Measurements from ENCODE around the gene ZFP28. TPM values are rescaled to one million over a fixed set of nuclear protein-coding genes. Genes with fewer than 3 reads are reported as not detected.

ZFP28 gene
- total RNA-seq, 1 experiment from 2014 or later: 4.6 TPM

- no peak overlapping the region for H3K27ac Mint-ChIP-seq
- peaks cover 76% of the 10 kb centered on the region for H3K9me3 Mint-ChIP-seq
- no peak overlapping the region for H3K4me3 Mint-ChIP-seq
- H3K4me1 Mint-ChIP-seq: peaks cover 4% of the 10 kb centered on the region
- H3K27me3 Mint-ChIP-seq (ENCODE audit: low read depth): peaks cover 5% of the 10 kb centered on the region
- peaks cover 86% of the 10 kb centered on the region for H3K36me3 Mint-ChIP-seq
- ChIA-PET POLR2A (no interaction called here), CTCF (no interaction called here)
- TF ChIP-seq SMAD4 (CRISPR knock-in tag; IDR thresholded peaks at IDR 0.05): no peak
- DNase-seq (ENCODE audit: low spot score) (no peak), ATAC-seq (no peak)
Observed at GRCh38 chr19:56572589-56572988, 33.8 kb downstream of the ZFP28 start.

GRCh38 chr19:56573914-56574313 lies 35.2 kb downstream of the ZFP28 start:
- ChIA-PET POLR2A (no interaction called here), CTCF (no interaction called here)
- Mint-ChIP-seq H3K4me3 (no peak overlapping the region), H3K27me3 (ENCODE audit: low read depth) (peaks cover 5% of the 10 kb centered on the region), H3K4me1 (no peaks in the 10 kb centered on the region), H3K36me3 (peaks cover 91% of the 10 kb centered on the region), H3K9me3 (peaks cover 85% of the 10 kb centered on the region), H3K27ac (no peak overlapping the region)
- DNase-seq (ENCODE audit: low spot score): no peak
- no peak for ATAC-seq
- no peak for TF ChIP-seq SMAD4 (CRISPR knock-in tag; IDR thresholded peaks at IDR 0.05)
- TF ChIP-seq AR (CRISPR knock-in tag; IDR thresholded peaks at IDR 0.05): no peak
- TF ChIP-seq NR1H2 (CRISPR knock-in tag; IDR thresholded peaks at IDR 0.05): no peak
- no peak for TF ChIP-seq FOXP1 (CRISPR knock-in tag; IDR thresholded peaks at IDR 0.05; ENCODE audit: borderline replicate concordance)
- no peak for TF ChIP-seq ZNF219 (CRISPR knock-in tag; IDR thresholded peaks at IDR 0.05; ENCODE audit: borderline replicate concordance)
- no peak for TF ChIP-seq NFATC4 (CRISPR knock-in tag; IDR thresholded peaks at IDR 0.05)
- TF ChIP-seq JUN (CRISPR knock-in tag; IDR thresholded peaks at IDR 0.05): no peak
- no peak for TF ChIP-seq USF1 (CRISPR knock-in tag; IDR thresholded peaks at IDR 0.05)
- no peak for TF ChIP-seq NR3C1 (CRISPR knock-in tag; conservative IDR thresholded peaks at IDR 0.05; ENCODE audit: low read depth)
- TF ChIP-seq CDX4 (CRISPR knock-in tag; IDR thresholded peaks at IDR 0.05; ENCODE audit: borderline replicate concordance): no peak
- no peak for TF ChIP-seq MAX (CRISPR knock-in tag; IDR thresholded peaks at IDR 0.05)
- TF ChIP-seq FOXK1 (CRISPR knock-in tag; IDR thresholded peaks at IDR 0.05): no peak
- TF ChIP-seq GRHL2 (CRISPR knock-in tag; IDR thresholded peaks at IDR 0.05; ENCODE audit: insufficient replicate concordance, severe bottlenecking): no peak
- TF ChIP-seq OVOL2 (CRISPR knock-in tag; IDR thresholded peaks at IDR 0.05; ENCODE audit: borderline replicate concordance): no peak

- ChIA-PET CTCF (no interaction called here), POLR2A (no interaction called here)
- no peak overlapping the region for H3K27ac Mint-ChIP-seq
- no peaks in the 10 kb centered on the region for H3K4me1 Mint-ChIP-seq
- H3K9me3 Mint-ChIP-seq: peaks cover 92% of the 10 kb centered on the region
- ATAC-seq: no peak
- peaks cover 7% of the 10 kb centered on the region for H3K27me3 Mint-ChIP-seq (ENCODE audit: low read depth)
- no peak for DNase-seq (ENCODE audit: low spot score)
- H3K36me3 Mint-ChIP-seq: peaks cover 91% of the 10 kb centered on the region
- H3K4me3 Mint-ChIP-seq: no peak overlapping the region
- TF ChIP-seq ATF3 (CRISPR knock-in tag; conservative IDR thresholded peaks at IDR 0.05) (no peak), KAT7 (CRISPR knock-in tag; IDR thresholded peaks at IDR 0.05; ENCODE audit: borderline replicate concordance) (no peak), NR1H2 (CRISPR knock-in tag; IDR thresholded peaks at IDR 0.05) (no peak), ARID4B (CRISPR knock-in tag; IDR thresholded peaks at IDR 0.05; ENCODE audit: borderline replicate concordance) (no peak), GTF2I (CRISPR knock-in tag; conservative IDR thresholded peaks at IDR 0.05) (no peak), AR (CRISPR knock-in tag; IDR thresholded peaks at IDR 0.05) (no peak)
Observed at GRCh38 chr19:56577719-56578602, 39.2 kb downstream of the ZFP28 start.
